LNCAP (cell line): ENCODE data around the gene FRMD8.

Experiments
- TF ChIP-seq, protein P1 (sequence below): fragments of 450-650 bp; IDR thresholded peaks from 2 replicates; pipeline ENCODE4 v1.5.1; 2017; ENCODE audit warnings: mild to moderate bottlenecking

Gene FRMD8

DNA sequence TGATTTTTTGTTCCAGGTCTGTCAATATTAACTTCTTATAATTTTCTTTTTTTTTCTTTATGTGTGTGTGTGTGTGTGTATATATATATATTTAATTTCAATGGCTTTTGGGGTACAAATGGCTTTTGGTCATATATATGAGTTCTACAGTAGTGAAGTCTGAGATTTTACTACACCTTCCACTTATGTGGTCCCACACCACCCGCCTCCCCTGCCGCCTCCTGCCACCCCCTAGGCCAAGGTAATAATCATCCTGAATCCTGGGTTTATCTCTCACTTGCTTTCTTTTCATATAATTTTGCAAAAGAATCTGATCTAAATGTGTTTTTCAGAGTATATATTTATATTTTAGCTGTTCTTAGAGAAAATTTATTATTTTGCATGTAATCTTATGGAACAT lies 47.2 kb downstream of the FRMD8 start:
- TF ChIP-seq, protein P1, sequence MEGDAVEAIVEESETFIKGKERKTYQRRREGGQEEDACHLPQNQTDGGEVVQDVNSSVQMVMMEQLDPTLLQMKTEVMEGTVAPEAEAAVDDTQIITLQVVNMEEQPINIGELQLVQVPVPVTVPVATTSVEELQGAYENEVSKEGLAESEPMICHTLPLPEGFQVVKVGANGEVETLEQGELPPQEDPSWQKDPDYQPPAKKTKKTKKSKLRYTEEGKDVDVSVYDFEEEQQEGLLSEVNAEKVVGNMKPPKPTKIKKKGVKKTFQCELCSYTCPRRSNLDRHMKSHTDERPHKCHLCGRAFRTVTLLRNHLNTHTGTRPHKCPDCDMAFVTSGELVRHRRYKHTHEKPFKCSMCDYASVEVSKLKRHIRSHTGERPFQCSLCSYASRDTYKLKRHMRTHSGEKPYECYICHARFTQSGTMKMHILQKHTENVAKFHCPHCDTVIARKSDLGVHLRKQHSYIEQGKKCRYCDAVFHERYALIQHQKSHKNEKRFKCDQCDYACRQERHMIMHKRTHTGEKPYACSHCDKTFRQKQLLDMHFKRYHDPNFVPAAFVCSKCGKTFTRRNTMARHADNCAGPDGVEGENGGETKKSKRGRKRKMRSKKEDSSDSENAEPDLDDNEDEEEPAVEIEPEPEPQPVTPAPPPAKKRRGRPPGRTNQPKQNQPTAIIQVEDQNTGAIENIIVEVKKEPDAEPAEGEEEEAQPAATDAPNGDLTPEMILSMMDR, result no peak

DNA sequence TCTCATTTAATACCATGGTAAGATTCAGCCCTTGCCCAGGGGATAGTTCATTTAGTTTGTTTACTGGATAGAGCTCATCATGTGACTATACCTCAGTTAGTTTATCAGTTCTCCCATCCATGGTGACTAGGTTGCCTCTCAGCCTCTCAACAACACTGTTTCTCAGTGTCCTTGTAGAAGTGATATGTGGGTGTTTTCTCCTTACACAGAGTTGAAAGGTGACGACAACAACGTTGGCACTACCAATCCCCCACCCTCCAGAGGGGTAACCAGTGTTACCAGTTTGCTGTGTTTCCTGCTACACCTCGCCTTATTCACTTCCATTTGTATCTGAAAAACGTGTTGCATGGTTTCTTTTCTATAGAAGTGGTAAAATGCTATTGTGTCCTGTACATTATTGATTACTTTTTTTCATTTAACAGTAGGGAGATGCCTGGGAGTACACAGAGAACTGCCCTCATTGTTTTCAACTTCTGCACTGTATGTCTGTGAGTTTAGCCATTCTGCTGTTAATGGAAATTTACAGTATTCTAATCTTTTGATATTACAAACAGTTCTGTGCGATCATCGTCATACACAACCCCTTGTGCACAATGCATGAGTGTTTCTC lies 47.7 kb downstream of the FRMD8 start:
- TF ChIP-seq, protein P1, result no peak

DNA sequence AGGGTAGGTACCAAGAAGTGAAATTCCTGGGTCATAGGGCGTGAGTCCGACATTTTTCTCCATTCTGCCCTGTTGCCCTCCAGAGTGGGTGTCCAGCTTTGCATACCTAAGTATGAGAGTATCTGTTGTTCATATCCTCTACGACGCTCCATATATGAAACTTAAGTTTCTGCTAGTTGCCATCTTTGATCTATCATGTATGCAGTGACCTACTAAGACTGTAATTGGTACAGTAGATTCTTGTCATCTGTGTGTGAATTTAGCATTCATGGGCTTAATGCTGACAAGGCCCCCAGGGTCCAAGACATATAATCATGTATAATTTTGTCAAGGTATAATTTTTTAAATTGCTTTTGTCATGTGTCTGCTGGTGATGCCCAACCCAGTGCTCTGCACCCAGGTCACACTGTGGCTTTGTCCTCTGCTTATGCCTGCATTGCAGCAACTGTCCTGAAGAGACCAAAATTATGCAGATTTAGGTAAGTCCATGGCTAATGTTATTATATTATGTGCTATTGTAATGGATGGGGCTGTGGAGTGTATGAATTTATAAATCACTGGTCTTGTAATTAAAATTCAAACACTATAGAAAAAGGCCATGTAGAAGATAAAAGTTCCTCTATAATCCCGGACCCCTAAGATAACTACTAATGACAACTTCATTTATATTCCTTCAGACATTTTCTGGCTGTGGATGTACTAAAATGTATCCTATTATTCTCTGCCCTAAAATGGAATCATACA lies 48.4 kb downstream of the FRMD8 start:
- TF ChIP-seq, protein P1, result no peak

DNA sequence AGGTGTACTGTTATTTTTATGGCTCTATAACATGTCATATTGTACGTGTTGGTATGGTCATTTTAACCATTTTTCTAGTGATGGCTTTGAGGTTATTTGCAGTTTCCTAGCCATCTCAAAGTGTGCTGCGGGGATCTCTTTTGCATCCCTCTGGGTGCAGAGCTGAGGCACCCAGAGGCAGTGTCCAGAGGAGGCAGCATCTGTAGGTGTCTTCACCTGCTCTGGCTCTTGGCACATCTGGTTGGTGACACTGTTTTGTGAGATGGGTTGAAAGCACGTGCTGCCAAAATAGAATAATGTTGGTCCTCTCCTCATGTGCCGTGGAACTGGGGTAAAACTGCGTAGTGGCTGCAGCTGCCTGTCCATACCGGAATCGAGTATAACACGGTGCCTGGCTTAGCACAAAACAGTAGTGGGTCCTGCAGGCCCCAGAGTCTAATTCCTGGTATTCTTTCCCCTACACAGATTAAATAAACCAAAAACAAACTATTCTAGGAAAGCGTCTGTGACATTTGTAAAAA lies 49.0 kb downstream of the FRMD8 start:
- TF ChIP-seq, protein P1, result no peak

DNA sequence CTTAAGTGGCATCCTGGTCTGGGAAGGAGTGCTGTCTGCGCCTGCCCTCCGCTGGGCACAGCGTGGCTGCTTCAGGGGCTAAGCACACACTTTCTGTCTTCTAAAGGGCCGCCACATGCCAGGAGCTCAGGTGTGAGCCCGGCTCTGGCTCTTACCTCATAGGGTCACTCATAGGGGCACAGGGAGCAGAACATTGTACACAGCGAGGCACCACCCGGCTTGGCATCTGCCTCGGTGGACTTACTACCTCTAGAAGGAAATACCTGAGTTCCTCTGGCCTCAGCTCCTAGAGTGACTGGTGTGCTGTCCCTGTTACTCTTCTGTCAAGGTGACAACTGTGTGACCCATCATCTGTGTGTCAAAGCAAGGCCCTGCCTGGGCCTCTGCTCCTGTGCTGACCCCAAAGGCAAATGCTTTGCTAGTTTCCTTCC lies 49.6 kb downstream of the FRMD8 start:
- TF ChIP-seq, protein P1, result no peak

- TF ChIP-seq, protein P1, result no peak
These were observed 50.1 kb downstream of the FRMD8 start for GRCh38 chr11:65436412-65437032.

DNA sequence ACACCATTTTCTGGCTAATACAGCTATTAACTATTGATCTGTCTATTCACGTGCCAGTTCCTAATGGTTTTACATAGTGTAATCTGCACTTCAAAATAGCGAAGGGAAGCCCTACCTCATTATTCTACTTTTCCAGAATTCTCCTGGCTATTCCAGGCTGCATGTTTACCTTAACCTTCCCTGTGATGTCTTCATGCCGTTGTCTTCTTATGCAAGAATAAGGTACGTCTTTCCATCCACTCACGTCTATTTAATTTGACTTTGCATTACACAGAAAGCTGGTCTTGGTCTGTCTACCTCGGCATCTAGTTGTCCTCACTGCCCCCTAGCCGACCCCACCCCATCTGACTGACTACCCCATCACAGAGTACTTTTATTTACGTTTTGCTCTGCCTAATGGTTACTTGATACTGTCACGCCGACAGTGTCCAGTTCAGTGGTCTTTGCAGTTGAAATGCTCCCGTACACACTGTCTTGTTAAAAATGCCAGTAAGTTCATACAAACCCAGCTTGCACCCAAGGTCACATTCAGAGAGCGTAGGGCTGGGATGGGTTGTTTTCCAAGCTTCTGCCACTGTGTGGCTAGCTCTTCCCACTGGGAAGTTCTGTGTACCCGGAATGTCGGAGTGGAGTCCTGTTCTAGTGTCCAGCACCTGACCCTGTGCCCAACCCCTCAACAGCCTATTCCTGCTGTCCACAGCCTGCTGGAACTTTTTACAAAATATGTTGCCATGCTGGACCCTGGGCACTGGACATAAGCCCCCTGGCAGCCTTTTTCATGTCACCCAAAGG lies 51.2 kb downstream of the FRMD8 start:
- TF ChIP-seq, protein P1, result no peak
